Keratinocyte (primary cell): ENCODE measurements around the gene PGC. TPM values are rescaled to one million over a fixed set of nuclear protein-coding genes. Genes with fewer than 3 reads are reported as not detected.

ENCODE experiments used
- DNase-seq: peaks from one replicate; pipeline ENCODE4 v3.0.0-alpha.2; 2011; ENCODE audit warnings: low read depth, missing footprints, low spot score
- FAIRE-seq: peaks from 2 replicates; lab custom pipeline; 2011; peaks lifted over from hg19 to GRCh38; lab: Jason Lieb, UNC
- H2AFZ ChIP-seq: 2 replicates; pipeline ENCODE4 v1.6.0; 2012; ENCODE audit warnings: low read length, control low read depth, inconsistent platforms; ENCODE audit not compliant: control insufficient read depth
- H3K27ac ChIP-seq: 2 replicates; pipeline ENCODE4 v1.5.1; 2011; ENCODE audit warnings: low read length; ENCODE audit not compliant: control insufficient read depth, insufficient read depth
- H3K27me3 ChIP-seq: 3 replicates; pipeline ENCODE4 v1.6.0; 2011; ENCODE audit warnings: low read length; ENCODE audit not compliant: control insufficient read depth, insufficient read depth; ENCODE audit errors: extremely low read depth
- H3K36me3 ChIP-seq, 2 experiments: 2 replicates in 1 of 2; 3 replicates in 1 of 2; pipeline ENCODE4 v1.5.1; 2011; ENCODE audit warnings: low read length in 2 of 2, mild to moderate bottlenecking in 1 of 2; ENCODE audit not compliant: control insufficient read depth in 2 of 2, insufficient read depth in 2 of 2; ENCODE audit errors: extremely low read depth in 1 of 2
- H3K4me1 ChIP-seq: 3 replicates; pipeline ENCODE4 v1.5.1; 2011; ENCODE audit warnings: low read length; ENCODE audit not compliant: control insufficient read depth, insufficient read depth; ENCODE audit errors: extremely low read depth
- H3K4me2 ChIP-seq: 3 replicates; pipeline ENCODE4 v1.6.0; 2011; ENCODE audit warnings: low read depth, low read length; ENCODE audit not compliant: control insufficient read depth, insufficient read depth; ENCODE audit errors: extremely low read depth
- H3K4me3 ChIP-seq, 3 experiments: fragments of 200-600 bp in 1 of 3; sonication (generic) in 1 of 3; 2 replicates in 2 of 3; 3 replicates in 1 of 3; pipeline ENCODE4 v1.5.1; 2011 to 2016; ENCODE audit warnings: low read length in 3 of 3, mild to moderate bottlenecking in 3 of 3, control low read depth in 2 of 3, inconsistent platforms in 1 of 3, low read depth in 1 of 3, mixed read lengths in 1 of 3, mixed run types in 1 of 3, moderate library complexity in 1 of 3; ENCODE audit not compliant: control insufficient read depth in 2 of 3, insufficient read depth in 2 of 3; ENCODE audit errors: extremely low read depth in 1 of 3
- H3K79me2 ChIP-seq: 2 replicates; pipeline ENCODE4 v1.6.0; 2012; ENCODE audit warnings: low read length; ENCODE audit not compliant: control insufficient read depth, insufficient read depth
- H3K9ac ChIP-seq: 3 replicates; pipeline ENCODE4 v1.6.0; 2011; ENCODE audit warnings: low read length; ENCODE audit not compliant: control insufficient read depth, insufficient read depth; ENCODE audit errors: extremely low read depth
- H3K9me1 ChIP-seq: 3 replicates; pipeline ENCODE4 v1.6.0; 2011; ENCODE audit warnings: low read length; ENCODE audit not compliant: control insufficient read depth, insufficient read depth; ENCODE audit errors: extremely low read depth
- H3K9me3 ChIP-seq: 2 replicates; pipeline ENCODE4 v1.5.1; 2012; ENCODE audit warnings: low read depth, low read length; ENCODE audit not compliant: control insufficient read depth
- H4K20me1 ChIP-seq: 3 replicates; pipeline ENCODE4 v1.6.0; 2011; ENCODE audit warnings: low read length; ENCODE audit not compliant: control insufficient read depth, insufficient read depth; ENCODE audit errors: extremely low read depth
- EZH2 ChIP-seq: IDR thresholded peaks from one replicate; pipeline ENCODE4 v1.6.1; 2012; ENCODE audit warnings: inconsistent platforms, mild to moderate bottlenecking, low read length, moderate library complexity
- dilution Hi-C: fragments of 300-500 bp; cut with MboI; formaldehyde crosslinking; loops from one replicate; pipeline ENCODE4 v1.7.0; 2020; ENCODE audit warnings: low sequenced_read_pairs; ENCODE audit not compliant: extremely low pct_ligation_motif_present
- polyA plus RNA-seq, 5 experiments: library from polyadenylated mRNA; depleted of rRNA in 3 of 5; stranded (reverse) in 3 of 5; stranded (forward) in 1 of 5; unstranded in 1 of 5; fragments of >200 nt; gene quantifications; 1 replicate in 1 of 5; 2 replicates in 3 of 5; 3 replicates in 1 of 5; pipeline versions ENCODE4 v1.2.1 to v1.2.3, GENCODE V29; 2011 to 2012; ENCODE audit warnings: missing spikeins in 2 of 5, low read depth in 1 of 5, low replicate concordance in 1 of 5
- TF ChIP-seq, protein P1 (sequence below), 3 experiments: IDR thresholded peaks in 1 of 3; conservative IDR thresholded peaks in 1 of 3; optimal IDR thresholded peaks in 1 of 3; 2 replicates in 2 of 3; 3 replicates in 1 of 3; pipeline versions ENCODE3 to v1.5.1; 2011; ENCODE audit warnings: low read length in 3 of 3, mild to moderate bottlenecking in 3 of 3, moderate library complexity in 2 of 3, control low read depth in 1 of 3, inconsistent platforms in 1 of 3; ENCODE audit not compliant: insufficient read depth in 2 of 3; ENCODE audit errors: extremely low read depth in 1 of 3

PGC gene
- polyA plus RNA-seq, 1 donor (not counting 4 experiments of a cell fraction or from before 2014, with no cell fraction given) = not detected

DNA sequence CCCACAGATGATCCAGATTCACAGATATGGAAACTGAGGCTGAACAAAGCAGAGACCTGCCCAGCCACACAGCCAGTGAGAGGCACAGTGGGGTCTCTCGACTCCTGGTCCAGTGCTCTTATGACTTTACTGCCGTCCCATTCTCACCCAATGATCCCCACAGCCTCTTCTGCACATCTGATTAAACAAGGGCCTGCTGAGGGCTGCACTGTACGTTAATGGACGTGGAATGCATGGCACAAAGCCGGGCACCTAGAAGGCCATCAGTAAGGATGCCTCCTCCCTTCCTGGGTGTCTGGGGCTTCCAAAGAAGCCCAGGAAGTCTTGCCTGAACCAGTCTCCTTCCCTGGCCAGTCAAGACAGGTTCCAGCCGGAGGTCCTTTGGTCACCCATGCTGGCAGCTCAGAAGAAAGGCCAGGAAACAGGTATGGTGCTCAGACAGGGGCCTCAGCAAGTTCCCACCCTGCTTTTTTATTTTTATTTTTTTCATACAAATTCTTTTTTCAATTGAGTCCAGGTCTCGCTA is 15.6 kb downstream of the PGC start:
- H3K4me3 ChIP-seq = peak overlapping the region in 1 of 3 experiments; percentile 14
- no peak overlapping the region for H2AFZ ChIP-seq
- no peak for DNase-seq

GRCh38 chr6:41730531-41731436 is 16.4 kb downstream of the PGC start:
- no peak for DNase-seq
- FAIRE-seq = no peak
- no peaks in the 10 kb centered on the region for H3K9me1 ChIP-seq
- TF ChIP-seq, protein P1, sequence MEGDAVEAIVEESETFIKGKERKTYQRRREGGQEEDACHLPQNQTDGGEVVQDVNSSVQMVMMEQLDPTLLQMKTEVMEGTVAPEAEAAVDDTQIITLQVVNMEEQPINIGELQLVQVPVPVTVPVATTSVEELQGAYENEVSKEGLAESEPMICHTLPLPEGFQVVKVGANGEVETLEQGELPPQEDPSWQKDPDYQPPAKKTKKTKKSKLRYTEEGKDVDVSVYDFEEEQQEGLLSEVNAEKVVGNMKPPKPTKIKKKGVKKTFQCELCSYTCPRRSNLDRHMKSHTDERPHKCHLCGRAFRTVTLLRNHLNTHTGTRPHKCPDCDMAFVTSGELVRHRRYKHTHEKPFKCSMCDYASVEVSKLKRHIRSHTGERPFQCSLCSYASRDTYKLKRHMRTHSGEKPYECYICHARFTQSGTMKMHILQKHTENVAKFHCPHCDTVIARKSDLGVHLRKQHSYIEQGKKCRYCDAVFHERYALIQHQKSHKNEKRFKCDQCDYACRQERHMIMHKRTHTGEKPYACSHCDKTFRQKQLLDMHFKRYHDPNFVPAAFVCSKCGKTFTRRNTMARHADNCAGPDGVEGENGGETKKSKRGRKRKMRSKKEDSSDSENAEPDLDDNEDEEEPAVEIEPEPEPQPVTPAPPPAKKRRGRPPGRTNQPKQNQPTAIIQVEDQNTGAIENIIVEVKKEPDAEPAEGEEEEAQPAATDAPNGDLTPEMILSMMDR (optimal IDR thresholded peaks at IDR 0.05 in 1 of 3, IDR thresholded peaks at IDR 0.05 in 1 of 3, conservative IDR thresholded peaks at IDR 0.05 in 1 of 3; ENCODE audit: extremely low read depth in 1 of 3, insufficient read depth in 2 of 3, low read length in 3 of 3) = no peak
- no peak for TF ChIP-seq EZH2
- no peak overlapping the region for H3K4me3 ChIP-seq
- H3K9me3 ChIP-seq = no peaks in the 10 kb centered on the region
- H3K27me3 ChIP-seq = no peaks in the 10 kb centered on the region
- H3K4me2 ChIP-seq = no peak overlapping the region
- H3K9ac ChIP-seq = no peak overlapping the region
- H3K4me1 ChIP-seq = peaks cover 32% of the 10 kb centered on the region
- no peaks in the 10 kb centered on the region for H4K20me1 ChIP-seq
- H3K27ac ChIP-seq = no peak overlapping the region
- dilution Hi-C loops = no loop called here
- H3K36me3 ChIP-seq = no peaks in the 10 kb centered on the region
- no peak overlapping the region for H2AFZ ChIP-seq
- H3K79me2 ChIP-seq = no peaks in the 10 kb centered on the region

More for the DNA sequence above, 15.6 kb downstream of the PGC start:
- peak; percentile 46 for FAIRE-seq
- no peaks in the 10 kb centered on the region for H3K27me3 ChIP-seq
- no peak overlapping the region for H3K27ac ChIP-seq
- no peaks in the 10 kb centered on the region for H3K36me3 ChIP-seq
- H3K9me3 ChIP-seq = no peaks in the 10 kb centered on the region
- H3K4me1 ChIP-seq = peaks cover 35% of the 10 kb centered on the region
- no peaks in the 10 kb centered on the region for H4K20me1 ChIP-seq
- H3K4me2 ChIP-seq = peak overlapping the region; percentile 47
- H3K79me2 ChIP-seq = no peaks in the 10 kb centered on the region
- dilution Hi-C loops = no loop called here
- TF ChIP-seq, protein P1 (optimal IDR thresholded peaks at IDR 0.05 in 1 of 3, IDR thresholded peaks at IDR 0.05 in 1 of 3, conservative IDR thresholded peaks at IDR 0.05 in 1 of 3; ENCODE audit: extremely low read depth in 1 of 3, insufficient read depth in 2 of 3, low read length in 3 of 3) = no peak
- H3K9me1 ChIP-seq = no peaks in the 10 kb centered on the region
- no peak overlapping the region for H3K9ac ChIP-seq
